Bronchial smooth muscle cell (primary cell): ENCODE data around the gene HINT1. TPM values are rescaled to one million over a fixed set of nuclear protein-coding genes. Genes with fewer than 3 reads are reported as not detected.

Source experiments
- total RNA-seq: library from RNA; depleted of rRNA; stranded (reverse); fragments of >200 nt; gene quantifications from 2 replicates; pipeline ENCODE4 v1.2.1, GENCODE V29; 2014

The HINT1 gene
- total RNA-seq = 173 and 210 TPM in 2 replicates

DNA sequence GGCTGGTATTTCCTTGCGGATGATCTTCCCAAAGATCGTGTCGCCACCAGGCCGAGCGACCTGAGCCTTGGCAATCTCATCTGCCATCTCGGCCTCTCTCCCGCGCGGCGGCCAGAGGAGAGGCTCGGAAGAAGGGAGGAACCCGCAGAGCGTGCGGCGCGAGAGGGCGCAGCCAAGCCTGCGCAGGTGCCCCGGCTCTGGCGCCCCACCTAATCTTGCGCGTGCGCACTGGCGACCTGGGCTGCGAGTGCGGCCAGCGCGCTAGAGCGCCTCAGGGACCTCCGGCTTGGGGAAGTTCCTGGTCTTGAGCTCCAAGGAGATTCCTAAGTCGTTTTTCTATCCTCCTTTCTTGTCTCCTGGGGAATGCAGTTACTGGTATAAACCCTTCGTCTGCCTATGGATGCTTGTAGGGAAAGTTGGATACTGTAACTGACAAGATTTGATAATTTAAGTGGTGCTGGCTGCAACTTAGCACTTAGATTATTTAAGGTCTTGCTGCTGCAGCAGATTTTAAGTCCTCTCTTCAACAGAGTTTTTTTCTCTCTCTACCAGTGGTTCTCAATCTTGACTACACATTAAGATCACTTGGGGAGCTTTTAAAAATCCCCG, at the start of gene HINT1:
TSS of gene HINT1 (minus strand) at position 138 of the 609 bp plus-strand sequence. CDS start at position 87, 51 bp downstream.

GRCh38 chr5:131170540-131171275, 5.7 kb upstream of the HINT1 start, which contains the start of gene LYRM7:
Gene LYRM7 (plus strand): TSS chr5:131170944. CDS start chr5:131171021, 77 bp downstream.

Other genes with a start within 250 kb of the HINT1 start
- gene LYRM7, start 5.7 kb upstream of the HINT1 start, total RNA-seq = 4.8 and 6.9 TPM in 2 replicates
- 9.7 and 13.7 TPM in 2 replicates for gene CDC42SE2, start 98.8 kb upstream of the HINT1 start, total RNA-seq